ENCODE measurements around the gene TXN. TPM values are rescaled to one million over a fixed set of nuclear protein-coding genes. Genes with fewer than 3 reads are reported as not detected.
"Not testable (repeated sequence)": the region's sequence is repeated elsewhere in the genome, so short reads cannot be mapped to it uniquely, and the experiment has no call there.

TXN gene
- total RNA-seq, 1 donor from 2014 or later = 51.4 TPM

DNA sequence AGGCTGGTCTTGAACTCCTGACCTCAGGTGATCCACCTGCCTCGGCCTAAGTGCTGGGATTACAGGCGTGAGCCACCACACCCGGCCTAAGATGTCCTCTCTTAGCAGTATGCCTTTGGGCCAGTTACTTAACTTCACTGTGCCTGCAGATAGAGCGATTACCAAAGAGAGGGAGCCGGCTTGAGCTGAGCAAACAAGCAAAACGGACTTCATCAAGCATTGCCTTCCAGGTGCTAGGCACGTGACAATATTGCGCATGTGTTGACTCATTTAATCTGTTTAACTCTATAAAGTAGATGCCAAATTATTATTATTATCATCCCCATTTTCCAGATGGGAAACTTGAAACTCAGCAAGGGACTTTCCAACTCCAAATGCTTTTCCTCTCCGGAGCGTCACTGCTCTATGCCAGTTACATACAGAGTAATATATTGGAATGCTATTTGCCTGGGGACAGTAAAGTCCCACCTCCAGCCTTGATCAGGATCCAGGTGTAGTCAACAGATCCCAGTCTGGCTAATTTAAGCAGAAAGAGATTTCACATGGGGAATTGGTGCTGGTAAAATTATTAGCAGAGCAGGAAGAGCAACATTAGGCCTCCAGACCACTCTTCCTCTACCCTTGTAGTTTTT lies 42.8 kb downstream of the TXN start:
- Histone ChIP-seq H3K27ac (replicated peaks) (no peak overlapping the region), H3K4me3 (no peak overlapping the region), H3K9me3 (replicated peaks) (peaks cover 9% of the 10 kb centered on the region), H3K4me1 (no peaks in the 10 kb centered on the region), H3K36me3 (no peaks in the 10 kb centered on the region), H3K27me3 (ENCODE audit: low read depth) (no peaks in the 10 kb centered on the region)
- DNase-seq = no peak
- intact Hi-C loops (cut with micrococcal nuclease) = no loop called here
- TF ChIP-seq CTCF (IDR thresholded peaks at IDR 0.05; ENCODE audit: borderline replicate concordance) = no peak

- no peak within 1 kb of the TSS for H3K4me3 ChIP-seq
- H3K4me1 ChIP-seq = no peaks in the 10 kb centered on the region
- peaks cover 9% of the 10 kb centered on the region for H3K9me3 ChIP-seq (replicated peaks)
- intact Hi-C loops (cut with micrococcal nuclease) = no loop called here
- no peaks in the 10 kb centered on the region for H3K36me3 ChIP-seq
- H3K27ac ChIP-seq (replicated peaks) = no peak within 1 kb of the TSS
- no peak for DNase-seq
- TF ChIP-seq CTCF (IDR thresholded peaks at IDR 0.05; ENCODE audit: borderline replicate concordance) = no peak
- H3K27me3 ChIP-seq (ENCODE audit: low read depth) = no peaks in the 10 kb centered on the region
Observed at GRCh38 chr9:110208031-110208430, 48.3 kb downstream of the TXN start, which contains the start of gene C9orf152. C9orf152 (minus strand) TSS chr9:110208159; CDS start chr9:110207579, 580 bp downstream.

DNA sequence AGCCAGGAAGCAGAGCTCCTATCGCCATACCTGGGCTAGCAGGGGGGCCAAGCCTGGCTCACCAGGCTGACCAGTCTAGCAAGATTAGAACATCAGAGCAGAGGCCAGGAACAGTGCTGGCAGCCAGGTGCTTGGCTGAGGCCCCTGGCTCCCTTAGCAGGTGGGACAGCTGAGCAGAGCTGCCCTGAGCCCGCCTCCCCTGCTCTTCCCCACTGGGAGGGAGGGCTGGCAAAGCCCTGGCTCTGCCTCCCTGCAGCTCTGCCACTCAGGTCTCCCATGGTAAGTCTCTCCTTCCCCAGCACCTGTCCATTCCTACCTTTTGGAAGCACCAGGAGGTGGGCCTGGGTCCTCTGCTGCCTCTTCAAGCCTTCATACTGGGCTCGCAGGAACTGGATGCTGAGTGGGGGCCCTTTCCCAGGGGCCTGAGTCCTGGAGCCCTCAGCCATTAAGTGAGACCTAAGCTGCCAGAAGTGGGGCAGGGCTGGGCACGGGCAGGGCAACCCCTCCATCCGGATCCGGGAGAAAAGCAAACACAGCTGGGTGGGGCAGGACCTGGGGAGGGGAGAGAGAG lies 49.2 kb downstream of the TXN start:
- TF ChIP-seq CTCF (IDR thresholded peaks at IDR 0.05; ENCODE audit: borderline replicate concordance) = no peak
- Histone ChIP-seq H3K9me3 (replicated peaks) (peaks cover 9% of the 10 kb centered on the region), H3K4me1 (no peaks in the 10 kb centered on the region), H3K36me3 (no peaks in the 10 kb centered on the region), H3K27ac (replicated peaks) (no peak overlapping the region), H3K27me3 (ENCODE audit: low read depth) (no peaks in the 10 kb centered on the region), H3K4me3 (no peak overlapping the region)
- DNase-seq = no peak
- intact Hi-C loops (cut with micrococcal nuclease) = no loop called here

- intact Hi-C loops (cut with micrococcal nuclease) = no loop called here
Observed at GRCh38 chr9:110206389-110206788, 49.9 kb downstream of the TXN start.

GRCh38 chr9:110205612-110206011 lies 50.7 kb downstream of the TXN start:
- H3K36me3 ChIP-seq; intact Hi-C loops (cut with micrococcal nuclease); DNase-seq; H3K9me3 ChIP-seq (replicated peaks); H3K4me3 ChIP-seq; H3K27me3 ChIP-seq (ENCODE audit: low read depth); H3K4me1 ChIP-seq; H3K27ac ChIP-seq (replicated peaks): not testable (repeated sequence)

More at GRCh38 chr9:110206389-110206788, 49.9 kb downstream of the TXN start:
- no peak for DNase-seq
- H3K36me3 ChIP-seq = no peaks in the 10 kb centered on the region
- no peaks in the 10 kb centered on the region for H3K4me1 ChIP-seq
- no peak overlapping the region for H3K27ac ChIP-seq (replicated peaks)
- H3K4me3 ChIP-seq = no peak overlapping the region
- TF ChIP-seq CTCF (IDR thresholded peaks at IDR 0.05; ENCODE audit: borderline replicate concordance) = no peak
- no peaks in the 10 kb centered on the region for H3K27me3 ChIP-seq (ENCODE audit: low read depth)
- H3K9me3 ChIP-seq (replicated peaks) = peaks cover 4% of the 10 kb centered on the region

- no peaks in the 10 kb centered on the region for H3K9me3 ChIP-seq (replicated peaks)
- H3K36me3 ChIP-seq = no peaks in the 10 kb centered on the region
- H3K27me3 ChIP-seq (ENCODE audit: low read depth) = no peaks in the 10 kb centered on the region
- no peak for TF ChIP-seq CTCF (IDR thresholded peaks at IDR 0.05; ENCODE audit: borderline replicate concordance)
- no peak for DNase-seq
- H3K4me1 ChIP-seq = no peaks in the 10 kb centered on the region
- no peak overlapping the region for H3K27ac ChIP-seq (replicated peaks)
- intact Hi-C loops (cut with micrococcal nuclease) = no loop called here
- no peak overlapping the region for H3K4me3 ChIP-seq
Observed at GRCh38 chr9:110202232-110202631, 54.1 kb downstream of the TXN start.
